Measurements from ENCODE around the gene METTL9.

- TF ChIP-seq EZH2 (IDR thresholded peaks at IDR 0.05; ENCODE audit: borderline replicate concordance) (no peak), CTCF (IDR thresholded peaks at IDR 0.05; ENCODE audit: poor library complexity) (no peak)
These were observed 23.2 kb downstream of the METTL9 start for GRCh38 chr16:21622545-21622944.

All from hepatocyte (in vitro differentiated cells).